AG09309 (cell line): ENCODE data around the gene GABBR2.

Source experiments
- DNase-seq: peaks from one replicate; pipeline ENCODE4 v3.0.0-alpha.2; 2010; ENCODE audit warnings: low read depth
- H3K4me3 ChIP-seq: 2 replicates; pipeline ENCODE4 v1.5.1; 2011; ENCODE audit warnings: mild to moderate bottlenecking, low read depth, low read length, moderate library complexity; ENCODE audit not compliant: control insufficient read depth
- CTCF ChIP-seq: IDR thresholded peaks from 2 replicates; pipeline ENCODE4 v1.5.1; 2011; ENCODE audit warnings: mild to moderate bottlenecking, low read depth, low read length, inconsistent platforms; ENCODE audit not compliant: insufficient read depth, control insufficient read depth; ENCODE audit errors: missing control alignments

The GABBR2 gene

DNA sequence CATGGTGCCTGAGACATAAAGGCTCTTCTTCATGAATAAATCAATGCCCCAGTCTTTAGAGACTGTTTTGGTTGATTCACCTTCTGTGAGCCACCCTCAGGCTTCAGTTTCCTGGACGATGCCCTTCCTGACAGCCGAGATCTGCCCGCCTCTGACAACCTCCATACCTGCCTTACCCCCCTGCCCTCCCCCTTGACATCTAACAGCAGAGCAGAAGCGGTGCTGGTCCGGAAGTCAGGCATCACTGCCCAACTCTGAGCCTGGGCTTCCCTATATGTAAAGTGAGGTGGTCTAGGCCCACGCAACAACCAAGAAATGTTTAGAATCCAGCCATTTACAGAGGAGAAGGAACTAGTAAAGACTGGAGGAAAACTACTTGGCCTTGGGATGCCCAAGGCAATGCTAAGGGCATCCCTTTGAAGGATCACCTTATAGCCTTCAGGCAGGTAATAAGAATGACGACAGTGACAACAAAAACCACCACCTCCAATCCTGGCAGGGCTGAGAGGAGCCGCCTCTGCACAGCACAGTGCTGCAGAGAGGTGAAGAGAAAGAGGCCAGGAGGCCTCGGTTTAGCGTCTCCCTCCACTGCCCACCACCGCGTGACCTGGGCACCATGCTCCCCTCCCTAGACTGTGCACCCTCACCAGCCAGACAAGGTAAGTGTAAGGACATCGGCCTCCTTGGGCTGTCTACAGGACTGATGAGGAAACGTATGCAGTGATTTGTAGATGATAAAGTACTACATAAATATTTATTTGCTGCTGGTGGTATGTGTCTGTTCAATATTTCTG is 35.3 kb upstream of the GABBR2 start:
- no peak overlapping the region for H3K4me3 ChIP-seq
- TF ChIP-seq CTCF: no peak
- no peak for DNase-seq

GRCh38 chr9:98743329-98743728 is 34.6 kb upstream of the GABBR2 start:
- H3K4me3 ChIP-seq: no peak overlapping the region
- DNase-seq: no peak
- no peak for TF ChIP-seq CTCF

GRCh38 chr9:98742325-98743280 is 33.9 kb upstream of the GABBR2 start:
- no peak for TF ChIP-seq CTCF
- peak; percentile 10 for DNase-seq
- no peak overlapping the region for H3K4me3 ChIP-seq

- TF ChIP-seq CTCF: no peak
- no peak for DNase-seq
- H3K4me3 ChIP-seq: no peak overlapping the region
These were observed 31.6 kb upstream of the GABBR2 start for GRCh38 chr9:98740226-98740881.

DNA sequence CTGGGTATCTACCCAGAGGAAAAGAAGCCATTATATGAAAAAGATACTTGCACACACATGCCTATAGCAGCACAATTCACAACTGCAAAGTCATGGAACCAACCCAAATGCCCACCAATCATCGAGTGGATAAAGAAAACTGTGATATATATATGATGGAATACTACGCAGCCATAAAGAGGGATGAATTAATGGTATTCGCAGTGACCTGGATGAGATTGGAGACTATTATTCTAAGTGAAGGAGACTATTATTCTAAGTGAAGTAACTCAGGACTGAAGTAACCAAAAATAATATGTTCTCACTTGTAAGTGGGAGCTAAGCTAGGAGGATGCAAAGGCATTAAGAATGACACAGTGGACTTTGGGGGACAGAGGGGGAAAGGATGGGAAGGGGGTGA is 30.0 kb upstream of the GABBR2 start:
- no peak for TF ChIP-seq CTCF
- no peak for DNase-seq
- H3K4me3 ChIP-seq: no peak overlapping the region

- no peak for TF ChIP-seq CTCF
- H3K4me3 ChIP-seq: no peak overlapping the region
- no peak for DNase-seq
These were observed 27.5 kb upstream of the GABBR2 start for GRCh38 chr9:98736226-98736625.
